ENCODE data around the gene CPAMD8. TPM values are rescaled to one million over a fixed set of nuclear protein-coding genes. Genes with fewer than 3 reads are reported as not detected.

The CPAMD8 gene
- total and polyA plus RNA-seq, 9 of the 15 experiments (the other 6 are each of a cell fraction or from before 2014, with no cell fraction given) = 0.20 to 2.1 (median 1.3) TPM

GRCh38 chr19:17073869-17074633, 47.4 kb upstream of the CPAMD8 start (continued):
- peak; percentile 81 for TF ChIP-seq JUN (IDR thresholded peaks at IDR 0.05; ENCODE audit: borderline replicate concordance, low read depth, low read length)
- no peak for TF ChIP-seq JUN (CRISPR knock-in tag; IDR thresholded peaks at IDR 0.05; ENCODE audit: borderline replicate concordance)
- TF ChIP-seq NFE2 (IDR thresholded peaks at IDR 0.05; ENCODE audit: low read depth) = peak; percentile 94
- TF ChIP-seq MNT (conservative IDR thresholded peaks at IDR 0.05) = 0 out of 4 replicates have a peak, but pooled peaks of 1 of the 2 experiments have one; percentile 9
- no peak for TF ChIP-seq RFX1 (IDR thresholded peaks at IDR 0.05)
- TF ChIP-seq AFF1 (IDR thresholded peaks at IDR 0.05; ENCODE audit: low read depth in 1 of 2, partially characterized antibody in 2 of 2) = peak in 1 of 2 experiments; percentile 47
- TF ChIP-seq POLR2G (IDR thresholded peaks at IDR 0.05; ENCODE audit: low read depth, low read length) = peak; percentile 74
- TF ChIP-seq MYC (IDR thresholded peaks at IDR 0.05; ENCODE audit: low read depth, low read length) = 0 out of 2 replicates have a peak, but pooled peaks have one; percentile 43
- TF ChIP-seq MYC (CRISPR knock-in tag; IDR thresholded peaks at IDR 0.05; ENCODE audit: borderline replicate concordance, low read depth) = no peak
- peak; percentile 76 for TF ChIP-seq SMARCC2 (IDR thresholded peaks at IDR 0.05; ENCODE audit: low read depth)
- TF ChIP-seq RCOR1 (IDR thresholded peaks at IDR 0.05; ENCODE audit: borderline replicate concordance in 1 of 2, low read depth in 2 of 2, low read length in 2 of 2) = peak in 1 of 2 experiments; percentile 13; a peak in 1 of 4 replicates
- no peak for TF ChIP-seq NR2C2 (CRISPR knock-in tag; IDR thresholded peaks at IDR 0.05)
- TF ChIP-seq NR2C2 (tag; IDR thresholded peaks at IDR 0.05) = peak; percentile 30; the same call in 1 of the 2 replicates
- peak; percentile 61; the same call in 1 of the 2 replicates for TF ChIP-seq ZNF592 (IDR thresholded peaks at IDR 0.05)
- peak; percentile 99 for TF ChIP-seq MAFG (tag; conservative IDR thresholded peaks at IDR 0.05)
- peak; percentile 91 for TF ChIP-seq SMARCE1 (IDR thresholded peaks at IDR 0.05)
- TF ChIP-seq NFE2L1 (tag; IDR thresholded peaks at IDR 0.05; ENCODE audit: borderline replicate concordance, low read depth) = peak; percentile 61
